Right lobe of liver (tissue), 6 donors: ENCODE measurements around the gene OCIAD1. TPM values are rescaled to one million over a fixed set of nuclear protein-coding genes. Genes with fewer than 3 reads are reported as not detected.

Source experiments
- ATAC-seq, 4 donors: fragments of 200-7000 bp; cut with Tn5 transposase; one replicate each; pipeline ENCODE4 v1.9.1; 2020; ENCODE audit warnings: mild to moderate bottlenecking in 4 of 4, moderate library complexity in 4 of 4
- DNase-seq, 3 donors: peaks; one replicate each; pipeline ENCODE4 v3.0.0-alpha.2; 2020
- H3K27ac ChIP-seq, 3 donors: fragments of 200-600 bp; one replicate each; pipeline ENCODE4 v1.8.0; 2022
- H3K27me3 ChIP-seq, 2 donors: fragments of 200-600 bp; one replicate each; pipeline ENCODE4 v1.8.0; 2022
- H3K36me3 ChIP-seq, 4 donors: fragments of 200-600 bp; sonication (generic) in 1 of 4; one replicate each; pipeline versions ENCODE4 v1.5.1 to v1.8.0; 2017 to 2022; ENCODE audit warnings: control low read depth in 1 of 4
- H3K4me1 ChIP-seq, 4 donors: fragments of 200-600 bp; sonication (generic) in 1 of 4; one replicate each; pipeline versions ENCODE4 v1.5.1 to v1.8.0; 2017 to 2022; ENCODE audit warnings: control low read depth in 1 of 4
- H3K4me3 ChIP-seq, 3 donors: fragments of 200-600 bp; one replicate each; pipeline ENCODE4 v1.8.0; 2022
- H3K9me3 ChIP-seq, 4 donors: fragments of 200-600 bp; sonication (generic) in 1 of 4; one replicate each; pipeline versions ENCODE4 v1.5.1 to v1.8.0; 2017 to 2022; ENCODE audit warnings: control low read depth in 1 of 4
- POLR2A ChIP-seq: fragments of 450-650 bp; IDR thresholded peaks from one replicate; pipeline ENCODE4 v1.6.1; 2017; ENCODE audit warnings: antibody characterized with exemption, mild to moderate bottlenecking
- WGBS: methylation state at CpG from one replicate; pipeline ENCODE4 v1.1.6; 2018; ENCODE audit warnings: low coverage, low lambda C conversion rate; ENCODE audit not compliant: insufficient coverage; ENCODE audit errors: missing lambda C conversion rate; 5-methylcytosine and 5-hydroxymethylcytosine counted together
- intact Hi-C, 2 donors: fragments of 100-400 bp; cut with DNase I; formaldehyde crosslinking; loops; one replicate each; pipeline versions ENCODE4 v1.11.2 to v1.14.1; 2022
- total RNA-seq, 6 experiments: library from RNA; depleted of rRNA in 2 of 6; stranded (reverse); fragments of >200 nt in 2 of 6; fragmentation: NEBNext Ultra II Directional in 3 of 6; extraction: Animal tissue kit (Norgen Biotek cat#: 25700) in 3 of 6; gene quantifications; one replicate each; pipeline versions ENCODE4 v1.1.0 to v1.2.4, GENCODE V29; 2016 to 2023
- TF ChIP-seq, protein P1 (sequence below), 4 donors: fragments of 200-600 bp in 3 of 4; fragments of 450-650 bp in 1 of 4; IDR thresholded peaks; one replicate each; pipeline versions ENCODE4 v1.5.1 to v1.8.0; 2016 to 2022; ENCODE audit warnings: antibody characterized with exemption in 4 of 4, mild to moderate bottlenecking in 2 of 4
- donor health status: DM: no; HTN: yes; CAD: no.
- donor health status: DM: no; HTN: no; CAD: no.
- donor health status: DM: no; HTN: no; CAD: no.
- donor health status: DM: no; HTN: yes; CAD: no.
- donor health status: DM: no; HTN: yes; CAD: no.

OCIAD1 gene
- total RNA-seq, 6 experiments from 2014 or later: 94.8 to 120 (median 108) TPM

DNA sequence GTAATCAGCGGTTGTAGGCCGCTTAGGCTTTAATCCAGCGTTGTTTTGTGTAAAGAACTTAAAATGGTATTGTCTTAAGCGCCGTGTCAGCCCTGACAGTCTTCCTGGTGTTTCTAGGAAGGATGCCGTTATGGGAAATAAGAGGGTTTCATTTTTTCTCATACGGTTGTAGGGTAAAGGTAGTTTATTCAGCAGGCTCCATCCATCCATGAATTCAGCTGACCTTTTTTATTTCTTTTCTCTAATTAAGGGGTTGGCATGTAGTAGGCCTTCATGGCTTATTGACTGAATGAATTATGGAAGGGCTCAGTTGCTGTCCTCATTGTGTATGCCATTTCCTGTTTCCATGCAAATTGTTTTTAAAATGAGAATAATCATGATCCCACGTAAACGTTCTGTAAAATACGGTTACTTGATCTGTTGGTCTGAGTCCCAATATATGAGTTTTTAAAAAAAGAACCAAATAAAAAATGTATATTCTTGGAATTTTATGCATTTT, 693 bp downstream of the OCIAD1 start:
- Histone ChIP-seq H3K4me1 (peaks cover 0 to 8% (median 0%) of the 10 kb centered on the region in 4 donors), H3K36me3 (peaks cover 0 to 33% (median 7%) of the 10 kb centered on the region in 4 donors), H3K27ac (peak overlapping the region; percentile 95 to 98 (median 96)), H3K9me3 (no peaks in the 10 kb centered on the region), H3K4me3 (peak overlapping the region; percentile 72 to 90 (median 83)), H3K27me3 (no peaks in the 10 kb centered on the region)
- TF ChIP-seq, protein P1, sequence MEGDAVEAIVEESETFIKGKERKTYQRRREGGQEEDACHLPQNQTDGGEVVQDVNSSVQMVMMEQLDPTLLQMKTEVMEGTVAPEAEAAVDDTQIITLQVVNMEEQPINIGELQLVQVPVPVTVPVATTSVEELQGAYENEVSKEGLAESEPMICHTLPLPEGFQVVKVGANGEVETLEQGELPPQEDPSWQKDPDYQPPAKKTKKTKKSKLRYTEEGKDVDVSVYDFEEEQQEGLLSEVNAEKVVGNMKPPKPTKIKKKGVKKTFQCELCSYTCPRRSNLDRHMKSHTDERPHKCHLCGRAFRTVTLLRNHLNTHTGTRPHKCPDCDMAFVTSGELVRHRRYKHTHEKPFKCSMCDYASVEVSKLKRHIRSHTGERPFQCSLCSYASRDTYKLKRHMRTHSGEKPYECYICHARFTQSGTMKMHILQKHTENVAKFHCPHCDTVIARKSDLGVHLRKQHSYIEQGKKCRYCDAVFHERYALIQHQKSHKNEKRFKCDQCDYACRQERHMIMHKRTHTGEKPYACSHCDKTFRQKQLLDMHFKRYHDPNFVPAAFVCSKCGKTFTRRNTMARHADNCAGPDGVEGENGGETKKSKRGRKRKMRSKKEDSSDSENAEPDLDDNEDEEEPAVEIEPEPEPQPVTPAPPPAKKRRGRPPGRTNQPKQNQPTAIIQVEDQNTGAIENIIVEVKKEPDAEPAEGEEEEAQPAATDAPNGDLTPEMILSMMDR (IDR thresholded peaks at IDR 0.05): no peak
- 2% methylated on average over 10 of the region's 10 CpGs for WGBS
- DNase-seq (no peak), ATAC-seq (no peak)
- intact Hi-C loops: loop anchor here in 1 of 2 donors (10.0 kb wide), 1 partner anchor 73 kb away; the partner anchor contains the start of gene OCIAD2

DNA sequence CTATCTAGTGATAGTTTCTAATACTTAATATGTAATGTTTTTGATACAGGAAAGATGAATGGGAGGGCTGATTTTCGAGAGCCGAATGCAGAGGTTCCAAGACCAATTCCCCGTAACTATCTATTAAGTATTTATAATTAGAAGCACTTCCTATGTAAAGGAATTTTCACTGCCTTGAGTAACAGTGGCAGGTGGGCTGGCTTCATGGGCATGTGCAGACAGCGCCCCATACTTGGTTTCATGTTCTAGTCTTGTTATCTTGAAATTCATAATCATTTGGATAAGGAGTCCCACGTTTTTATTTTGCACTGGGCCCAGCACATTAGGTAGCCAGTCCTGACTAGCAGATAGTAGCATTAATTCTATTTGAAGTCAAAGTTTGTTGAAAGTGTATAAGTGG, 1.7 kb downstream of the OCIAD1 start:
- 74% methylated on average over 5 of the region's 5 CpGs for WGBS
- no peak for DNase-seq

DNA sequence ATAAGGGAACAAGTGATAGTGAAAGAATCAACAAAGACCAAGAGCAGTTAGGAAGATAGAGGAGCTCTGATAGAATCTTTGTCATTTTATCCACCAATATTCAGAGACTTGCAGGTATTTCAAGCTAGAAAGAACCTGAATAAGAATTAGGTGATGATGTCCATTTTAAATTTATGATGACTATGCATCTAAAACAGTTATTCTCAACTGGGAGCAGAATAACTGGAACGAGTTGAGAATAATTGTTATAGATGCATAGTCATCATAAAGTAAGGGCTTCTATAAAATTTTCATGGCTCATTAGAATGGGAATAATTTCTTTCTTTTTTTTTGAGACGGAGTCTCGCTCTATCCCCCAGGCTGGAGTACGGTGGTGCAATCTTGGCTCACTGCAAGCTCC, 5.8 kb downstream of the OCIAD1 start:
- peaks cover 0 to 20% (median 0%) of the 10 kb centered on the region in 4 donors for H3K4me1 ChIP-seq
- no peak overlapping the region for H3K27ac ChIP-seq
- no peaks in the 10 kb centered on the region for H3K9me3 ChIP-seq
- no peak for TF ChIP-seq POLR2A
- TF ChIP-seq, protein P1 (IDR thresholded peaks at IDR 0.05): no peak
- ATAC-seq (no peak), DNase-seq (no peak)
- intact Hi-C loops: loop anchor here in 1 of 2 donors (10.0 kb wide), 1 partner anchor 68 kb away; the partner anchor contains the start of gene OCIAD2
- no peak overlapping the region for H3K4me3 ChIP-seq
- no peaks in the 10 kb centered on the region for H3K27me3 ChIP-seq
- H3K36me3 ChIP-seq: peaks cover 0 to 41% (median 7%) of the 10 kb centered on the region in 4 donors
- WGBS: 95% methylated on average over 4 of the region's 4 CpGs

More for the DNA sequence above, 1.7 kb downstream of the OCIAD1 start:
- H3K27me3 ChIP-seq: no peaks in the 10 kb centered on the region
- H3K4me1 ChIP-seq: peaks cover 0 to 8% (median 0%) of the 10 kb centered on the region in 4 donors
- H3K36me3 ChIP-seq: peaks cover 0 to 41% (median 7%) of the 10 kb centered on the region in 4 donors
- no peak for ATAC-seq
- intact Hi-C loops: loop anchor here in 1 of 2 donors (10.0 kb wide), 1 partner anchor 72 kb away; the partner anchor contains the start of gene OCIAD2
- TF ChIP-seq, protein P1 (IDR thresholded peaks at IDR 0.05): no peak
- TF ChIP-seq POLR2A: no peak
- H3K4me3 ChIP-seq: no peak overlapping the region
- no peak overlapping the region for H3K27ac ChIP-seq
- no peaks in the 10 kb centered on the region for H3K9me3 ChIP-seq

DNA sequence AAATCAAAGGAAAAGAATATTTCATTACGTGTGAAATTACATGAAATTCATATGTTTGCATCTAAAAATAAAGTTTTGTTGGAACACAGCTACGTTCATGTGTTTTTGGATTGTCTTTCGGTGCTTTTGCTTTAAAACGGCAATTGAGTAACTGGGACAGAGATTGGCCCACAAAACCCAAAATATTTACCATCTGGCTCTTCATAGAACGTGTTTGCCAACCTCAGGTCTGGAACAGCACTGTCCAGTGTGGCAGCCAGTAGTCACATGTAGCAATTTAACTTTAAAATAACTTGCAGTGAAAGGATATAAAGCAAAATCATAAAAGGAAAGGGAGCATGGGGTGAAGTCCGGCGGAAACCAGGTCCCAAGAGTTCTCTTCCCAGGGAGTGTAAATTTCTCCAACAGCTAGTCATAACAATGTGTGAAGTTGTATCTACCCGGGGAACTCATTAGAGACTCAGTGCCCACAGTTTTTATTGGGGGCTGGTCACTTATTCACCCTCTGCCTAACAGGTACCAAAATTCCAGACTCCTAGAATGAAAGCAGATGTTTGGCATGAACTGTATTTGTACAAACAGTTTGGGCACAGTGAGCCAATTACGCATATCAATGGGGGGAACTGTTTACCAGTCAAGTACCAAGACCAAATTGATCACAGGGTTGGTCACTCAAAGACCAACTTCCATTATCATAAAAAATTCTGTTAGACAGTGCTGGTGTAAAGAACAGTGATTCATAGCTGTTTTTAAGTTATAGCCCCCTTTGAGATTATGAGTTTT, 10.3 kb downstream of the OCIAD1 start:
- 38% methylated on average over 9 of the region's 9 CpGs for WGBS
- no peak for TF ChIP-seq POLR2A
- TF ChIP-seq, protein P1 (IDR thresholded peaks at IDR 0.05): no peak
- ATAC-seq: peak; percentile 93 to 97 (median 95)
- Histone ChIP-seq H3K4me3 (no peak overlapping the region), H3K27me3 (no peaks in the 10 kb centered on the region), H3K27ac (peak overlapping the region in 2 of 3 donors; percentile 10 to 50), H3K4me1 (peaks cover 0 to 12% (median 0%) of the 10 kb centered on the region in 4 donors), H3K9me3 (no peaks in the 10 kb centered on the region), H3K36me3 (peaks cover 0 to 12% (median 0%) of the 10 kb centered on the region in 4 donors)
- DNase-seq: peak in 1 of 3 donors; percentile 55
- intact Hi-C loops: no loop called here
